CD4-positive, alpha-beta memory T cell (primary cell): ENCODE data around the gene PON1. TPM values are rescaled to one million over a fixed set of nuclear protein-coding genes. Genes with fewer than 3 reads are reported as not detected.

Experiments
- CTCF ChIA-PET: fragments of 350-600 bp; sonication (Branson Sonifier 250); formaldehyde crosslinking; loops from one replicate; lab custom pipeline; 2021; ENCODE audit warnings: inconsistent platforms; ENCODE audit not compliant: partially characterized antibody; lab: Charles Lee
- POLR2A ChIA-PET: fragments of 350-600 bp; sonication (Branson Sonifier 250); formaldehyde crosslinking; loops from one replicate; lab custom pipeline; 2021; ENCODE audit not compliant: partially characterized antibody; lab: Charles Lee
- DNase-seq, 5 donors: peaks; one replicate each; pipeline versions ENCODE4 v3.0.0 to v3.0.0-alpha.2; 2020 to 2022; ENCODE audit warnings: mixed read lengths in 1 of 5
- H3K27ac ChIP-seq: one replicate; pipeline ENCODE4 v1.7.0; 2013; ENCODE audit warnings: low read depth, low read length
- H3K27me3 ChIP-seq: 2 replicates; pipeline ENCODE4 v1.7.0; 2013; ENCODE audit warnings: mild to moderate bottlenecking, low read length, moderate library complexity; ENCODE audit not compliant: insufficient read depth
- H3K36me3 ChIP-seq: 2 replicates; pipeline ENCODE4 v1.7.0; 2013; ENCODE audit warnings: mild to moderate bottlenecking, low read length, moderate library complexity; ENCODE audit not compliant: insufficient read depth
- H3K4me1 ChIP-seq: 2 replicates; pipeline ENCODE4 v1.7.0; 2013; ENCODE audit warnings: mild to moderate bottlenecking, low read length, moderate library complexity; ENCODE audit not compliant: insufficient read depth
- H3K4me3 ChIP-seq, 2 donors: one replicate each; pipeline ENCODE4 v1.7.0; 2013; ENCODE audit warnings: low read length in 2 of 2, mild to moderate bottlenecking in 1 of 2
- H3K9me3 ChIP-seq, 2 donors: one replicate each; pipeline ENCODE4 v1.7.0; 2013; ENCODE audit warnings: low read length in 2 of 2, control low read depth in 1 of 2; ENCODE audit not compliant: control insufficient read depth in 1 of 2
- H3K27ac Mint-ChIP-seq, 7 donors: one replicate each; pipeline ENCODE4 v1.8.0; 2020 to 2021; ENCODE audit warnings: mixed read lengths in 7 of 7, mild to moderate bottlenecking in 6 of 7, inconsistent platforms in 3 of 7, moderate library complexity in 3 of 7
- H3K27me3 Mint-ChIP-seq, 2 donors: one replicate each; pipeline ENCODE4 v1.8.0; 2020 to 2021; ENCODE audit warnings: mixed read lengths in 2 of 2
- H3K36me3 Mint-ChIP-seq, 2 donors: one replicate each; pipeline ENCODE4 v1.8.0; 2020 to 2021; ENCODE audit warnings: mixed read lengths in 2 of 2, inconsistent platforms in 1 of 2, mild to moderate bottlenecking in 1 of 2
- H3K4me1 Mint-ChIP-seq, 4 donors: one replicate each; pipeline ENCODE4 v1.8.0; 2020 to 2021; ENCODE audit warnings: mixed read lengths in 4 of 4, mild to moderate bottlenecking in 1 of 4
- H3K4me3 Mint-ChIP-seq, 8 donors: one replicate each; pipeline ENCODE4 v1.8.0; 2020 to 2021; ENCODE audit warnings: mixed read lengths in 8 of 8, mild to moderate bottlenecking in 7 of 8, moderate library complexity in 6 of 8, inconsistent platforms in 3 of 8
- H3K9me3 Mint-ChIP-seq, 8 donors: one replicate each; pipeline ENCODE4 v1.8.0; 2020 to 2021; ENCODE audit warnings: mixed read lengths in 8 of 8, mild to moderate bottlenecking in 5 of 8, inconsistent platforms in 3 of 8, moderate library complexity in 1 of 8
- intact Hi-C: fragments of 100-400 bp; cut with micrococcal nuclease; formaldehyde crosslinking; loops from one replicate; pipeline ENCODE4 v1.15.1; 2023
- polyA plus RNA-seq, 2 donors: library from polyadenylated mRNA; unstranded; fragments of 300-500 nt; fragmentation: Illumina TruSeq; gene quantifications; one replicate each; pipeline ENCODE4 v1.2.3, GENCODE V29; 2021
- total RNA-seq, 2 experiments: library from RNA; stranded (reverse); gene quantifications; one replicate each; pipeline ENCODE4 v1.2.3, GENCODE V29; 2021

The PON1 gene
- total and polyA plus RNA-seq, 4 experiments from 2014 or later: not detected

DNA sequence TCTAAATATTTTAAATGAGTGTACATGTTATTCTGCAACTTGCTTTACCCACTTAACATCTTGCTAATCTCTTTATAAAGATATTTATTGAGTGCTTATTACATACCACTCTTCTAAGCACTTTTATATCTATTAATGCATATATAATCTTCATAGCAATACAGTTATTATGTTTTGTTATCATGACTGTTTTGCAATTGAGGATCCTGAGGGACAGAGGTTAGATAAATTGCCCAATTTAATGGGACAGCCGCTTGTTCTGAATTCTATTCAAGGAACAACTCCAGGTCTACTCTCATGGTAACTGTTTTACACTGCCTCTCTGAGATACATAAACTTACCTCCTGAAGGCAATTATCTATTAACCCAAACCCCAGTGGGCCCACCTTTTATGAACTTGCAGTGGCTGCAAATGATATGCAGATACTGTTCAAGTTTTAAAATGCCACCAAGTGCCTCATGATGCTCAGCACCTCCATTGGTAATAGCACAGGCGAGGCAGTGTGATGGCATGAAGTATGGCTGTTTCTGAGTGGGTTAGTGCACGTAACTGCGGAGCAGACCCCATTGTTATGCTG is 60.5 kb downstream of the PON1 start:
- Histone ChIP-seq H3K27me3 (no peaks in the 10 kb centered on the region), H3K36me3 (no peaks in the 10 kb centered on the region), H3K4me3 (no peak overlapping the region), H3K4me1 (no peaks in the 10 kb centered on the region), H3K27ac (no peak overlapping the region), H3K9me3 (no peaks in the 10 kb centered on the region)
- intact Hi-C loops: no loop called here
- Mint-ChIP-seq H3K4me1 (no peaks in the 10 kb centered on the region), H3K9me3 (no peaks in the 10 kb centered on the region), H3K4me3 (no peak overlapping the region), H3K27me3 (peaks cover 0 to 1% of the 10 kb centered on the region in 2 donors), H3K27ac (no peak overlapping the region), H3K36me3 (no peaks in the 10 kb centered on the region)
- POLR2A ChIA-PET: no interaction called here
- CTCF ChIA-PET: no interaction called here
- DNase-seq: no peak

DNA sequence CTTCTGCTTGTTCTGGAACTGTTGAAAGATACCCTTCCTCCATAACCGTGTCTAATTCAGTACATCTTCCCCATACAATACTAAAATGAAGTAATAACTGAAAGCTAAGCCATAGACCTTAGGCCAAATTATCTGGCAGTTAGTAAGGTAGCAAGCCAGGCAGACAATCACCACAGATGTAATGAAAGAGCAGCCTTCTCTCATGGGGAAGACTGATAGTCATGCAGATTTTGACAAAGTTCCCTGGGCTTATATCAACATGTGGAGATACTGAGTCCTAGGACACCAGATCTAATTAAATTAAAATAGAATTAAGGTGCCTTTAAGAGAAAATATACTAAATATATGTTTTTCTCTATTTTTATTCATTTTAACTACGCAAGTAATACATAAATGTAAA is 61.5 kb downstream of the PON1 start:
- no peaks in the 10 kb centered on the region for H3K36me3 ChIP-seq
- no peak overlapping the region for H3K27ac ChIP-seq
- intact Hi-C loops: no loop called here
- no peaks in the 10 kb centered on the region for H3K4me1 ChIP-seq
- H3K9me3 ChIP-seq: no peaks in the 10 kb centered on the region
- no peaks in the 10 kb centered on the region for H3K27me3 Mint-ChIP-seq
- no peaks in the 10 kb centered on the region for H3K4me1 Mint-ChIP-seq
- ChIA-PET CTCF (no interaction called here), POLR2A (no interaction called here)
- H3K4me3 ChIP-seq: no peak overlapping the region
- DNase-seq: no peak
- H3K9me3 Mint-ChIP-seq: no peaks in the 10 kb centered on the region
- no peaks in the 10 kb centered on the region for H3K27me3 ChIP-seq
- no peak overlapping the region for H3K27ac Mint-ChIP-seq
- H3K4me3 Mint-ChIP-seq: no peak overlapping the region
- H3K36me3 Mint-ChIP-seq: no peaks in the 10 kb centered on the region

DNA sequence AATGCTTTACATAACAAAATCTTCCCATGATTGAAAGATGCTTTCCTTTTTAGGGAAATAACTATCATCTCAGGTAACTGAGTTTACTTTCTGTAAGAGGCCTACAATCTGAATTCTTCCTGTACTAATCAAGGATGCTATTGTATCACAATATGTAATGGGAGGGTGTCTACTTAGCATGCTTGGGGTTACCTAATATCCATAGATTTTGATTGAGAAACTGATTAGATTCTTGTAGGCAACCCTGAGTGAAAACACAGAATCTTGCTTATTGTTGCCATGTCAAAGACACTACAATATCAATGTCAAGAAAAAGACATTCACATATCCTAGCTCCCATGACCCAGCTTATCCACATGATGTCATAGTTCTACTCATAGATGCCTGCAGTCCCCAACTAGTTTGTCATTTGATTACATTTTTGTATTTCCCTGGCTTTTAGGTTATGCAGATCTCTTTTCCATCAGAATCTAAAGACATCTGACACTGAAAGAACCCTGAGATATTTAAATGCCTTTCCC is 62.4 kb downstream of the PON1 start:
- POLR2A ChIA-PET: no interaction called here
- no peak overlapping the region for H3K27ac Mint-ChIP-seq
- intact Hi-C loops: no loop called here
- no peaks in the 10 kb centered on the region for H3K9me3 Mint-ChIP-seq
- no peak overlapping the region for H3K4me3 Mint-ChIP-seq
- H3K27me3 Mint-ChIP-seq: no peaks in the 10 kb centered on the region
- Histone ChIP-seq H3K4me3 (no peak overlapping the region), H3K27me3 (no peaks in the 10 kb centered on the region), H3K27ac (no peak overlapping the region), H3K4me1 (no peaks in the 10 kb centered on the region), H3K36me3 (no peaks in the 10 kb centered on the region), H3K9me3 (no peaks in the 10 kb centered on the region)
- H3K36me3 Mint-ChIP-seq: no peaks in the 10 kb centered on the region
- CTCF ChIA-PET: no interaction called here
- no peaks in the 10 kb centered on the region for H3K4me1 Mint-ChIP-seq
- no peak for DNase-seq

DNA sequence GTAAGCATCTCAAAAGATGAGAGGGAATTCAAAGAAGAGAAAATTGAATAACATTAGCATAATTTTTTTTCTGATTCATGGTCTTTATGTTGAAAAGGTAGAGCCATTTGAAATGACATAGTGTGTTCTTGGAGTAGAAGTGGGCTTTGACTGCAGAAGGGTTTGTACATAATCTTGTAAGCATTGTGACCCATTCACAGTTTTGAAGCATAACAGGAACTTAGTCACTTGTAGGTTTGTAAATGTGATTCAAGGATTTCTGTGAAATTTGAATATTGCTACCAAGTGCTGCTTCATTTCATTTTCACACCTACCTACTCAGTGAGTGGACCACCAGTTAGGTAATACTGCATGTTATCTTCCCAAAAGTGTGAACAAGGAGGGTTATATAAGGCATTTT is 68.6 kb downstream of the PON1 start:
- DNase-seq: no peak
- Mint-ChIP-seq H3K4me3 (no peak overlapping the region), H3K9me3 (no peaks in the 10 kb centered on the region), H3K27ac (no peak overlapping the region), H3K27me3 (no peaks in the 10 kb centered on the region), H3K4me1 (no peaks in the 10 kb centered on the region), H3K36me3 (no peaks in the 10 kb centered on the region)
- no peaks in the 10 kb centered on the region for H3K9me3 ChIP-seq
- ChIA-PET CTCF (no interaction called here), POLR2A (no interaction called here)
- H3K27ac ChIP-seq: no peak overlapping the region
- no peaks in the 10 kb centered on the region for H3K36me3 ChIP-seq
- intact Hi-C loops: no loop called here
- no peaks in the 10 kb centered on the region for H3K27me3 ChIP-seq
- H3K4me3 ChIP-seq: no peak overlapping the region
- H3K4me1 ChIP-seq: no peaks in the 10 kb centered on the region

DNA sequence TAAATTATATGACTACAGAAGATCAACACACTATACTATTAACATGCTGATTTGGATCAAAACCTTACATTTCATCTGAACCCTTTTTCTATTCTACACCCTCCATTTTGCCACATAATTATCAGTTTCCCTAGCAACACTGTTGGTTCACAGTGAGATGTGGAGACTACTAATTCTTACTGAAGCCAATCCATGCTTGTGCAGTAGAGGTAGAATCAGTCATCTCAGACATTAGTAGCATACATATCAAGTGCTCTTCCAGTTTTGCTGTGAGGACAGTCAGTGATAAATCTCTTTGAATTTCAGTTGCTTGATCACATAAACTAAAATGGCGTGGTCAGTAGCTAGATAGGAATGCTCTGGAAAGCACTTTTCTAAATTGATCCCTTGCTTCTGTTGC is 70.3 kb downstream of the PON1 start:
- intact Hi-C loops: no loop called here
- no peak overlapping the region for H3K4me3 ChIP-seq

DNA sequence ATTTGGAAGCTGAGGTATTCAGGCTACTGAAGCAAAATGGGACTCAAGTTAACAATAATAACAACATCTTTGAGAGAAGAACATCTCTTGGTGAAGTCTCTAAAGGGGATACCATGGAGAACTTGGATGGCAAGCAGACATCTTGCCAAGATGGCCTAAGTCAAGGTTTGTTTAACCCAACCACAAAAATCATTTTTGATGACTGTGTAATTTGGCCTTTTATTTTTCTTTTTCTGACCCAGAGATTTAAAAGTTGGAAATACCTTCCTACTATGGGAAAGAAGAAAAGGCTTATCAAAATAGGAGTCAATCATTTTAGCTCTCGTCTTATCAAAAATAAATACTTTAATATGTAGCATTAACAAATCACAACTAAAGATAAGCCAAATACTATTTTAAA is 72.4 kb downstream of the PON1 start:
- ChIA-PET POLR2A (no interaction called here), CTCF (no interaction called here)
- H3K27ac Mint-ChIP-seq: no peak overlapping the region
- Histone ChIP-seq H3K4me3 (no peak overlapping the region), H3K9me3 (no peaks in the 10 kb centered on the region), H3K36me3 (no peaks in the 10 kb centered on the region), H3K27ac (no peak overlapping the region), H3K27me3 (no peaks in the 10 kb centered on the region), H3K4me1 (no peaks in the 10 kb centered on the region)
- peaks cover 0 to 2% of the 10 kb centered on the region in 2 donors for H3K27me3 Mint-ChIP-seq
- DNase-seq: no peak
- no peaks in the 10 kb centered on the region for H3K36me3 Mint-ChIP-seq
- H3K4me1 Mint-ChIP-seq: no peaks in the 10 kb centered on the region
- H3K4me3 Mint-ChIP-seq: no peak overlapping the region
- H3K9me3 Mint-ChIP-seq: no peaks in the 10 kb centered on the region
- intact Hi-C loops: no loop called here

More for the DNA sequence above, 70.3 kb downstream of the PON1 start:
- H3K4me1 Mint-ChIP-seq: no peaks in the 10 kb centered on the region
- no peaks in the 10 kb centered on the region for H3K27me3 ChIP-seq
- ChIA-PET POLR2A (no interaction called here), CTCF (no interaction called here)
- no peaks in the 10 kb centered on the region for H3K36me3 Mint-ChIP-seq
- no peaks in the 10 kb centered on the region for H3K4me1 ChIP-seq
- H3K9me3 ChIP-seq: no peaks in the 10 kb centered on the region
- H3K4me3 Mint-ChIP-seq: no peak overlapping the region
- no peak overlapping the region for H3K27ac ChIP-seq
- no peaks in the 10 kb centered on the region for H3K27me3 Mint-ChIP-seq
- no peaks in the 10 kb centered on the region for H3K36me3 ChIP-seq
- no peaks in the 10 kb centered on the region for H3K9me3 Mint-ChIP-seq
- no peak for DNase-seq
- H3K27ac Mint-ChIP-seq: no peak overlapping the region

DNA sequence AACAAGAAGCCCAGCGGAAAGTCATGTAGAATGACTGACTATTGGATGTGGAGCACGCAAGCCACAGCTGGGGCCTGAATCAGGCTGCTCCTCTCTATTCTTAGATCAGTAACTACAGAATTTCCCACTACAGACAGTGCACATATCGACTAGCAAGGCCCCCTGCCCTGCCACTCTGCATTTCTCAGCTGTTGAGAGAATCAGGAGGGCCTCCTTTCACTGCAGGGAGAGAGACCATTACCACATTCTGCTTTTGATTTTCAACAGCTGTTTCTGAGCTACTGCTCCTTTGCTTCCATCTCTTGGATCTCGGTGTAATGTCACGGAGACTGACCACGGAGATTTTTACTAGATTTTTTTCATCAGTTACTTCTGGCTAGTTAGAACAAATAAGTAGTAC is 73.8 kb downstream of the PON1 start:
- POLR2A ChIA-PET: no interaction called here

More for the DNA sequence above, 73.8 kb downstream of the PON1 start:
- intact Hi-C loops: no loop called here
- Mint-ChIP-seq H3K36me3 (no peaks in the 10 kb centered on the region), H3K27ac (no peak overlapping the region), H3K27me3 (peaks cover 2 to 3% of the 10 kb centered on the region in 2 donors), H3K9me3 (no peaks in the 10 kb centered on the region), H3K4me1 (no peaks in the 10 kb centered on the region), H3K4me3 (no peak overlapping the region)
- DNase-seq: no peak
- Histone ChIP-seq H3K4me3 (no peak overlapping the region), H3K27ac (no peak overlapping the region), H3K4me1 (no peaks in the 10 kb centered on the region), H3K27me3 (no peaks in the 10 kb centered on the region), H3K36me3 (no peaks in the 10 kb centered on the region), H3K9me3 (no peaks in the 10 kb centered on the region)
- CTCF ChIA-PET: no interaction called here
